DMS153 (cell line): ENCODE data around the gene IL1RL2.

Experiments used
- DNase-seq: peaks from one replicate; lab custom pipeline; 2025; lab: John Stamatoyannopoulos, UW

The IL1RL2 gene

DNA sequence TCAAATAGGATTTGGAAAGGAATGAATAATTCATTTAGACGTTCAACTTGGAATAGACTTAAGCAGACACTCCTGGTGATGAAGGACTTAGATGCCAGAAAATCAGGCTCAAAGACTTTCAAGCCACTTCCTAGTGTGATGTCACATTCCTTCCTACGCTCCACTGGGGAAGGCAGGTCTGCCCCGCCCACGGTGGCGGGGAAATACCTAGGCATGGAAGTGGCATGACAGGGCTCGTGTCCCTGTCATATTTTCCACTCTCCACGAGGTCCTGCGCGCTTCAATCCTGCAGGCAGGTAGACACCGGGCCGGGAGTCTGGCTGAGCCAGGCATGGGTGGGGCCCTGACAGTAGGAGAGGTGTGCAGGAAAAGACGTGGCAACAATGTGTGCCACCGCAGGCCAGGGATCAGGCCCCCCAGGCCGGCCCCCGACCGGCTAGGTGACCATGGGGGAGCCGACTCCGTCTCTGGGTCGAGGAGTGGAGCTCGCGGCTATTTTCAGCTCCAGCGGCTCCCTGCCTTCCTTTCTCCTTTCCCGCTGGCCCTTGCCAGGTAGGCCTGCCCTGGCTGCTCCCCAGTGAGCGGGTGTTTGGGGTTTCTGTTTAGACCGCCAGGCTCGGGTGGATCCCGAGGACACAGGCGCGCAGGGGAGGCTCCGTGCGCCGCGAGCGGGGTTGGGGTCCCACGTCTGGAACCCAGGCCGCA, at the start of gene IL1RL2:
Gene IL1RL2, plus strand, starts transcription at position 233 of the 705 bp plus-strand sequence. CDS start 845 bp downstream, outside the sequence.
- DNase-seq = no peak

DNA sequence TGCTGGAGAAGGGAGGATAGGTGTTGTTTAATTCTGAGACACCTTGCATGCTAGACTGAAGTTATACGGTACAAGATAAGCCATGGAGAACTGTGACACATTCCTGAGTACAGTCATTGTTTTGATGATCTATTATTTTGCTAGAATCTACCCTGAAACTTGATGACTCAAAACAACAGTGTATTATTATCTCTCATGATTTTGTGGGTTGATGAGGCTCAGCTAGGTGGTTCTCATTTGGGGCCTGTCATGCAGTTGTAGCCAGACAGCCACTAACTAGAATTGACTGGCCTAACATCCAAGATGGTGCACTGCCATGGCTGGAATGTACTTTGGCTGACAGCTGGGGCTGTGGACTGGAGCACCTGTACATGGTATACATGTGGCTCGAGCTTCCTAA, 49.7 kb upstream of the IL1RL2 start:
- DNase-seq = no peak

DNA sequence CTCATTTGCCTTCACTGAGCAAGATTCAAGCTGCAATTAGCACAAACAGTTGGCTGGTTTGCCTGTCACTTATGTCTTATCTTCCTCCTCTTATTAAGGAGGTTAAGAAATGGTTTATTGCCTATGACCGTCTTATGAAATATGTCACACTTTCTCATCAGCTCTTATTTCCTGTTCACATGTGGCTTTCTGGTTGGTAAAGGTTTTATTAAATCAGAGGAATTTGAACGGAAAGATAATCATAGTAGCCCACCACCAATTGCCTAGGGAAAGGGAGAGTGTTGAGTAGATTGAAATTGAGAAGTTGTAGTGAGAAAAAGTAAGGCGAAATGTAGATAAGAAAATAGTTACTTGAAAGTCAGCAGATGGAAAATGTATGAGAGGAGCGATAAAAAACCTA, 48.5 kb upstream of the IL1RL2 start:
- DNase-seq = no peak

DNA sequence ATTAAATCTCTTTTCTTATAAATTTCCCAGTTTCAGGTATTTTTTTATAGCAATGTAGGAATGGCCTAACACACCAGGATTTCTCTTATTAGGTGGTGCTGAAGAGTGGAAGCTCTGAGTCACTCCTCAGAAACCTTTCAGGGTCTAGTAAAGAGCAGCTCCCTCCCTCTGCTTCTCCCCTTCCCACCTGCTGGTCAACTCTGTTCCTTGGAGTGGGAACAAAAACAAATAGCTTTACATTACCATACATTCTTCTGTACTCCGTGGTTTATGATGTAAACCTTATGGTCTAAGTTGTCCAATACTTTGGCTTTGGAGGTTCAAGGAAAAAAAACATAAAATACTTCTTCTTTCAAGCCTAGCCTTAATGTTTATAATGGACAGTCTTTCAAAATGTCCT, 47.0 kb upstream of the IL1RL2 start:
- no peak for DNase-seq

DNA sequence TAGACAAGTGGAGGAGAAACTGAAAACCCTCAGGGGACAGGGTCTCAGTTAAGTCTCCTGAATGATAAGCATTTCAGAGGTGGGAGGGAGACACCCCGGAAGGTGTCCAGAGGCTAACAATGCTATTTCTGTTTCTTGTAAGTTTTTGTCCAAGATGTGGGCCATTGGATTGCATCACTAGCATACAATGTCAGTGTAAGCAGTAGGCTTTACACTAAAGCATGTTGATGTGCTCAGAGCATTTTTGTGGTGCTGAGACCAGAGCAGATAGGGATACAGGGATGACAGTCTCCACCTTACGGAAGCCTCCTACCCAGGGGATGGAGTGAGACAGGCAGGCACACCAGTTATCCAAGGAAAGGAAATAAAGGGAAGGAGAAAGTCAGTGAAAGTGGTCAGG, 46.4 kb upstream of the IL1RL2 start:
- no peak for DNase-seq

DNA sequence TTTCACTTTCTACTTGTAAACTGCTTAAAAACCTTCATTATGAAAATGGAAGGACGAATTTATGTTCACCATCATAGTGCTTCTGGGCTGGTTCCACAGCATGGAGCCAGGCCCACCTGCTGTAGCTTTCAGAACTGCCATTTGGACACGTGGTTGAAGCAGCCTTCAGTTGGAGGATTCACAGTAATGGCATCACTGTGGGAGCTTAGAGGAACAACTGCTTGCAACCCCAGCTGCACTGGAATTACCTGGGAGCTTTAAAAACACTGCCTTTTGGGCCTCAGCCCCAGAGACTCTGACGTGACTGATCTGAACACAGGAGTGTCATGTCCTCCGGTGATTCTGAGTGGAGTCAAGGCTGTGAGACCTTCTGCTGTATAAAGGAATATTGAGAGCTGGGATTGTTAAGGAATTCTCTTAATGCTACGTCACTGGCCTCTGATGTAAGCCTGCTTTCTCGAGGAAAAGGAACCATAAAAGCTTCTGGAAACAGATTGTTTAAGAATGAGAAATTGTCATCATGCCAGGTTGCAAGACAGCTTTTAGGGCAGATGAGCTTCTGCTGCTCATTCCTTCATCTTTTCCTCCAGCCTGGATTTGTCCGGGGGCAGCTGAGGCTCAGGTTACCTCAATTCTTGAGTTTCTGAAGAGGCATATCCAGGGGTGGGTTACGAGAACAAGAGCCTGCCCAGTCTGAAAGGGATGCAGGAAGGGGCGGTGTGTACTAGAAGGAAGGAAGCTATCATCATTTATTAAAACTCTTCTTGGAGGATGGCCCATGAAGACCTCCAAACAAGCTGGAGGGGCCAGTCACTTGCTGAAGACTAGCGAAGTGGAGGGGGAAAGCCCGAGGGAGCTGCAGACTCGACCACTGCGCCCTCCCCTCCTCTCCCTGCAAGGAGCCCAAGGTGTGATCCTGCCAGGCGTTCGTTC, 45.5 kb upstream of the IL1RL2 start:
- DNase-seq = no peak

DNA sequence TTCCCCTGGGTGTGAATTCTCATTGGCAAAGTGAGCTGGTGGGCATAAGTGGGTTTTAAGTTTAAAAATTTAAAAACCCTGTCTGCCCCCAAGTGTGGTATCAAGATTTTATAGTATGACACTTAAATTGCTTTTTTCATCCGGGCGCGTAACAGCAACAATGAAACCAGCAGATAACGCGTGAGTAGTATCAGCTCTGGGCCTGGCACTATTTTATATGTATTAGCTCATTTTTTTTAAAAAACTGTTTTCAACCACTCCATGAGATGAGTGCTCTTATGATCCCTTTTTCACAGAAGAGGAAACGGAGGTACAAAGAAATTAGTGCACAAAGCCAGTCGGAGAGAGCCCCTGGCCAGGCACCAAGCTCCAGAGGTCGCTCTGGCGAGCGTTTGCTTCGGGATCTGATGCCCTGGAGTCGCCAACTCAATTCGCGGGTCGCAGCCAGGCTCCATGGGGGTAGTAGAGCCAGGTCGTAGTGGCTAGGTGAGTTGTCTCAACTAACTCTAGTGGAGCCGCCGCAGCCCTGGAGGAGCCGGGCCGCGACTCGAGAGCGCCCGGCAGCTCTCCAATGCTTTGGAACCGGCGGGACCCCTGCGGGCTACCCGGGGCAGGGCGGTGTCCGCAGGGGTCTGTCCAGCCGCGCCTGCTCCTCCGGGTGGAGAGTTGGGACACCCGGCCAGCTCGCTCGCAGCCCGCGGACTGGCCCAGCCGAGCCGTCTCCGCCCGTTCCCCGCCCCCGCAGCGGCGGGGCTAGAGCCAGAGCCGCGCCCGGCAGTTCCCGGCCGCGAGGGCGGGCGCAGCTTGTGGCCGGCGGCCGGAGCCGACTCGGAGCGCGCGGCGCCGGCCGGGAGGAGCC, 44.6 kb upstream of the IL1RL2 start, which contains the start of gene IL1R1:
Gene IL1R1, plus strand, starts transcription at position 777 of the 859 bp plus-strand sequence. CDS start 14,979 bp downstream, outside the sequence.
- no peak for DNase-seq

DNA sequence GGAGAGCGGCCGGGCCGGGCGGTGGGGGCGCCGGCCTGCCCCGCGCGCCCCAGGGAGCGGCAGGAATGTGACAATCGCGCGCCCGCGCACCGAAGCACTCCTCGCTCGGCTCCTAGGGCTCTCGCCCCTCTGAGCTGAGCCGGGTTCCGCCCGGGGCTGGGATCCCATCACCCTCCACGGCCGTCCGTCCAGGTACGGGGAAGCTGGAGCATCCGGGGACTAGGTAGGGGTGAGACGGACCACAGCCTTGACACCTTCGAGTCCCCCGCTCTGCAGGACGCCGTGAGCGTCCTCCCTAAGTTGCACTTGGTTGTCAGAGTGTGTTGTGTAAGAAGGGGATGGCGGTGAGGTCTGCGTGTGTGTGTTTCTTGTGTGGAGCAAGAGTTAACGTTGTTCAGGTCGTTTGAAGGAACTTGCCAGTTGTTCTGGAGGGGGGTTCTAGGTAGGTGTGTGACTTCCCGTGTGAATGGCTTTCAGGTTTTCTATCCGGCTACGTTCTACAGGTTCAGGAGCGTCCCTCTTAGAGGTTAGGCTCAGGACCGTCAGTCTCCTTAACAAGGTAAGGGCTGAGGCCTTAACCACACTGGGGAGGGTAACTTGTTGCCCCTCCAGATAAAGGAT, 43.9 kb upstream of the IL1RL2 start:
- no peak for DNase-seq

DNA sequence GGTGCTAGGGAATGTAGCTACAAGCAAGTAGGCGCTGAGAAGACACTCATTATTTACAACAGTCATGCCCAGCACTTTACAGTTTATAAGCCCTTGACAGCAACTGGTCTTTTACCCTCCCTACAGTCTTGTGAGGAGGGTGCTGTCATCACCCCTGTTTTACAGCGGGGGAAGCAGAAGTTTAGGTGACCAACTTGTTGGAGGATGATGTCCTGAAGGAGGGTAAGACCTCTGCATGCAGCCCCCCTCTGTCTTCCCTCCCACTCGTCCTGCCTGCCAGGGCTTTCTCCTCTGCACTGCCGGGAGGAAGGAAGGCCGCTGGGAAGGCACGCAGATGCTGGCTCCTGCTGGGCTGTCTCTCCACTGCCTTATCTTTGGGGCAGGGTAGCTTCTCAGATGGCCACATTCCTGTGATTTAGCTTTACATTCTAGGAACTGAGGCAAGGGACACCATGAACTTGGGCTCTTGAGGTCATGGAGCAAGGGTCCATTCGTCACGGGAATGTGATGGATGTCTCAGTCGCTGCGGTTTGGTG, 43.3 kb upstream of the IL1RL2 start:
- DNase-seq = no peak

DNA sequence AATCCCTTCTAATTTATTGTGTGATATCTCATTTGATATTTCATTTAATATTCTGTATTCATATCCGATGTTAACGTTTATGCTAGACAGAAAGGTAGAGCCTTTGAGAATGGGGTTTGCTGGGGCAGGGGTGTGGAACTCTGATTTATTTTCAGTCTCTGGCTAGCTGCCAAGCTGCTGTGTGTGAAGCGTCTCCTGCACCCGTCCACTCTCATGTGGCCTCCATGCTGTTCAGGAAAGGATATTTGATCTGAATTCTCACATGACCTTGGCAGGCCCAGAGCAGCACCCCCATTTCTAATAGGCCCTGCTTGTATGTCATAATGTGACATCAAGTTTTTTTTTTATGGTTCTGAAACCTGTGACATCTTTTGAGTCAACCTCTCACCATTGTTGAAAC, 42.7 kb upstream of the IL1RL2 start:
- no peak for DNase-seq

DNA sequence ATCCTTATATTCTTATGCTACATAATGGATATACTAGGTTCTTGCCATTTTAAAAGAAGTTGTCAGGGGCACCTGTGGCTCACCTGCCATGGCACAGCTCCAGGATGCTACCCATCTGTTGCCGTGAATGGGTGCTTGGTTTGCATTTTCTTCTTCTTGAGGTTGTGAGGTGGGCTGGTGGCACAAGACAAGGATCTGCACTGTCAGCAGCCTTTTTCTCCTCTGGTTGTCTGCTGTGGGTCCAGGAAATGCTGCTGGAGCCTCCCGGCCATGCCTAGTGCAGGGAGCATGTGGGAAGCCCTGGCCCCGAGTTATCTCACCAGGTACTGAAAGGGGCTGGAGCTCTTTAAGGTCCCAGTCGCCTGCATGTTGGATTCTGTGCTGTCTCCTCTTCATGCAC, 41.7 kb upstream of the IL1RL2 start:
- DNase-seq = no peak

DNA sequence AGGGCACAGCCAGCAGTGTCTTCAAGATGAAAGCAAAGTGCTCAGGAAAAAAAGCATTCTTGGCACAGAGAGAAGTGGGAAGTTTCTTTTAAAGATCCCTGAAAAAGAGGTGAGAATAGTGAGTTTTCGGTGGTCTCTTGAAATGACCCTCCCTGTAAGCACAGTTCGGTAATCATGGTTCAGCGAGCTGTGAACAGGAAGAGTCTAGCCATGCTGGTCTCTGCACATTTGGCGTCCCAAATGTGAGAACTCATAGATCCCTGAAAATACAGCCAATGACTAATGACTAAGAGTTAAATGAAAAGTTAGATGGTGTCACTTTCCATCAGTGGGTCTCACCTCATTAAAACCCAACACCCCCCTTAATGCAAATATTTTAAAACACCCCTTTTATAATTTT, 40.9 kb upstream of the IL1RL2 start:
- no peak for DNase-seq

DNA sequence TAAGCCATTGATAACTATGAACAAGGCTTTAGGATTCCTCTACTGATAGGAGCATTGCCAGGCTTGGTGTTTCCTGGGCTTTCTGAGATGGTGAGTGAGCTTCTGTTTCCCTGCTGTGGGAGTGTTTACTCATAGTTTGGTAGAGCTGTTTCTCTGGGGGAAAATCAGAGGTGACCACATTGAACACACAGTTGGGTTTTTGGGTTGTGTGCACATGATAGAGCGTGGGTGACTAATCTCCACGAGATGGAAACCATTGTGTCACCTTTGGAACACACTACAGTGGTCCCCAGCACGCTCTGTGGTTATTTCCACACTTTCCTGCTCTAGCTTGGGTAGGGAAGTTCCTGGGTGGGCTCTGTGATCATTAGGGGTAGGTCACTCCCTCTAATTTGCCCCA, 38.9 kb upstream of the IL1RL2 start:
- DNase-seq = no peak

DNA sequence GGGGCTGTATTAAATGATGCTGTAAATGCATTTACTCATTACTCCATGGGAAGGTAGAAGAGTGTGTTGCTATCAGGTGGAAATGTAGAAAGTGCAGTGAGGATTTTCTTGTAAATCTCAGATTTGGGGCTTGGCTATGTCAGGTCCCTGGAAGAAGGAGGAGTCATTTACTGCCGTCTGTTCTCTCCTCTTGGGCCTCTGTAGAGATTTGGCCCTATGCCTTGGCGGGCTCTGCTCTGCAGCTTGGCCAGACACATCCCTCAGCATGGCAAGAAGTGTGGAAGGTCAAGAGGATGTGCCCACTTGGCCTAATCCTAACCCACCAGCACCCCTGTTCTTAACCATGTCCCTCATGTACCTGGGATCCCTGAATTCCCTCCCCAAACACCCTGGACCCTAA, 37.6 kb upstream of the IL1RL2 start:
- no peak for DNase-seq

DNA sequence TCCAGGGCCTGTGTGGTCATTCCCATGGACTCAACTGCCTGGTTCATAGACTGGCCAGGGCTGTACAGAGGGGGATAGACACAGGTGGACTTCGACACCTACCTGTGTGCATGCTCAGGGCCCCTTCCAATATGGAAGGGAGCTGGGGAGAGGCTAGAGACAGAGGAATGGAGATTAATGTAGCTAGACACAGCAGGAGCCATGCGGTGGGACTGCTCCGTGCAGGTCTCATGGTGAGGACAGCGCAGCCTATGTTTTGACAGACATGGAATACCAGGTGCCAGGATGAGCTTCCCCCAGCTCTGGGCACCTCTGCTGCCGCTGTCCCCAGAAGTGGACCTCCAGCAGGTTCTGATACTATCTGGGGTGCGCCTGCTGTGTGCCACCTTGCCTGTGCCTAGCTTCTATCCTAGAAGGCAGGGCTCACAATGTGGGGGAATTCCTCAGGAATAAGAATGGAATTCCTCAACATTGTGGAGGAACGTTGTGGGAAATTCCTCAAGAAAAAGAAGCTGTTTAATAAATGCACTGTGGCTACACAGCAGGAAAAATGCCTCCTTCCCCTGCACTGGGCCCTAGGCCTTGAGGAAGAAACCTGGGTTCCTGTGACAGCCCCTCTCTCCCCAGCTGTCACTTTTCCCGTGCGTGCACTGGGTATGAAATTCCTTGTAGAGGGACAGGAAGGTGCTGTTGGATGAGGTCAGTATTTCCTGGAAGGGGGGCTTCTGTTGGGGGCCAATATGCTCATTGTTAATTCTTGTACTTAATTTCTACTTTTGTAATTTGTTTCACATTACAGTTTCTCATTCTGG, 37.0 kb upstream of the IL1RL2 start:
- DNase-seq = no peak

DNA sequence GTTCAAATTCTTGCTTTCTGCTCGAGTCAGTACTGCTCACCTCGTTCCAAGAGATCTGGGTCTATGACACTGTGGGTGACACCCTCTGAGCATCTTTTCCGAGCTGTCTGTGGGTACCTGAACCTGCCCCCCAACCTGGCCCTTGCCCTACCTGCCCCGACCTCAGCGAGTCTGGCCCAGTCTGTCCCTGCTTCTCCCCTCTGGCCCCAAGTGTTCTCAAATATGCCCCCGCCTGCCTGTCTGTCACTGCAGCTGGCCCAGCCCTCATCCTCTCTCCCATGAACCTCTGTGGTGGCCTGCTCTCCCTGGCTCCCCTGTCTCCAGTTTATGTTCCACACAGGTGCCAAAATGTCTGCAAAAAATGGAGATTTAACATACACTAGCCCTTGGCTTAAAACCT, 32.5 kb upstream of the IL1RL2 start:
- DNase-seq = no peak

DNA sequence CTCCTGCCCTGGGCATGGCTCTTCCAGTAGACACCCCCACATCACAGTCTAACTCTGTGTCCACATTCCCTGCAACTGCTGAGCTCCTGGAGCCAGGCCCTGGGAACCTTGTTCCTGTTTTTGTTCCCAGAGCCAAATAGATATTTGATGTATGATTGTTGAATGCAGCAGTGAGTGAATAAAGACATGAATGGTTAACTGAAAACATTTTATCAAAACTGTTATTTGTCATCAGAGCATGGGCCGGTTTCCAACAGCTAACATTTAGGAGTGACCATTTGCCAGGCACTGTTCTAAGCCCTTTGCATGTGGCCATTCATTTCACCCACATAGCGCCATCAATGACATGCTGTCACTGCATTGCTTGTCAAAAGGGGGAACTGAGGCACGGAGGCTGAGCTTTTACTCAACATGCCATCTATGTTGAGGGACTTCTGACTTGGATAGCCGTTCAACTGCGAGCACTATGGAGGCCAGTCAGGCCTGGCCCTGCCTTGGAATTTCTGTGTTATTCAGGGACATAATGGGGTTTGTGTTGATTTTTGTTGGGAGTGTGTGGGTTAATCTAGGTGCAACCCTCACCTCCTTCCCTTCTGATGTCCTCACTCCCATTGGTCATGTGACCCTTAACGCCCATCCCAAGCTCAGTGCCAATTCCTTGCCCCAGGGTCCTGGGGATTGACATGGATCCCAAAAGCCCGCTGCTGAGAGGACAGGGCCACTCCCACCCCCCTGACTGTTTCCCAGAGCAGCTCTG, 31.7 kb upstream of the IL1RL2 start:
- no peak for DNase-seq

DNA sequence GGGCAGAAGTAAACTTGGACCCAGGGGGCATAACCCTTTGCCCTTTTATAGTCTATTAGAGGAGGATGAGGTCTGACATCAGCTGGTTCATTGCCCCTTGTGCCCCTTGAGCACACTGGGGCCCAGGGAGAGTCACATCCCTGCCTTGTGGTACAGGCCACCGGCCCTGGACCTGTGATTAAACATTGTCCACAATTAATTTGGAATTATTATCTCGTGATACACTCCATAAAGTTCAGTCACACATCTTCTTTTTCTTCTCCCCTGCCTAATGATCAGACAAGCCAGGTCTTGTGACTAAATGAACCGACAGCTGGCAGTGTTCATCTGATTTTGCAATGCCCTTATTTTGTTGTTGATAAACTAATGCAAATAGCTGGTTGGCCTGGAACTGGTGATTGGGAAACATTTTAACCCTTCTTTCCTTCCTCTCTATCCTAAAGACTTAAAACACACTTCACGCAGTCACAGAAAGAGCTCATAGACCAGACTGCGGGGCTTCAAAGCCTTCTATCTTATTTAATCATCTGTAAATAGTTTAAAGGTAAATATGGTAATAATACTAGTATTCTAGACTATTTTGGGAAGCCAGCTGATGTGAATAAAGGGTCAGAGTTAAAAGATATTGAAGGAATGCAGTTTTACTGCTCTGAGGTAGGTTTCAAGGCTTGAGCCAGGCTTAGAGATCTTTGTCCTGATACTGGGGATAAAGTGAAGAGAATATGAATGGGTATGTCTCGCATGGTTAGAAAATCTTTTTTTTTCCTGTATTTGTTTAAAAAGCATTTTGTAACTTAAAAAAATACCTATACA, 30.9 kb upstream of the IL1RL2 start:
- DNase-seq = no peak
